GM19438 (cell line): ENCODE data around the gene SDS.

Experiments used
- ATAC-seq: cut with Tn5 transposase; IDR thresholded peaks from one replicate; pipeline ENCODE4 v1.9.1; 2021; ENCODE audit warnings: low read depth; ENCODE audit not compliant: unreplicated experiment

The SDS gene

GRCh38 chr12:113403435-113404415 lies at the start of gene SDS:
TSS of gene SDS (minus strand) at chr12:113403887. CDS start at chr12:113399708, 4,179 bp downstream.
- no peak for ATAC-seq

- no peak for ATAC-seq
Measured at GRCh38 chr12:113453330-113453729, 49.6 kb upstream of the SDS start.

GRCh38 chr12:113452458-113452857 lies 48.8 kb upstream of the SDS start:
- ATAC-seq: no peak

- ATAC-seq: no peak
Measured at GRCh38 chr12:113449839-113450238, 46.2 kb upstream of the SDS start.

GRCh38 chr12:113449299-113449698 lies 45.6 kb upstream of the SDS start:
- ATAC-seq: no peak

- ATAC-seq: no peak
Measured at GRCh38 chr12:113448873-113449272, 45.2 kb upstream of the SDS start.

- no peak for ATAC-seq
Measured at GRCh38 chr12:113445544-113446171, 42.0 kb upstream of the SDS start.

GRCh38 chr12:113443030-113443539 lies 39.4 kb upstream of the SDS start:
- no peak for ATAC-seq

- no peak for ATAC-seq
Measured at GRCh38 chr12:113440947-113441782, 37.5 kb upstream of the SDS start.

GRCh38 chr12:113440336-113440735 lies 36.6 kb upstream of the SDS start:
- no peak for ATAC-seq

GRCh38 chr12:113439606-113440030 lies 35.9 kb upstream of the SDS start:
- no peak for ATAC-seq

- no peak for ATAC-seq
Measured at GRCh38 chr12:113439301-113439597, 35.6 kb upstream of the SDS start.

GRCh38 chr12:113438523-113439300 lies 35.0 kb upstream of the SDS start:
- no peak for ATAC-seq

GRCh38 chr12:113437729-113438100 lies 34.0 kb upstream of the SDS start:
- ATAC-seq: no peak

GRCh38 chr12:113436993-113437728 lies 33.5 kb upstream of the SDS start:
- ATAC-seq: no peak

- ATAC-seq: no peak
Measured at GRCh38 chr12:113436586-113436985, 32.9 kb upstream of the SDS start.

GRCh38 chr12:113435367-113435766 lies 31.7 kb upstream of the SDS start:
- ATAC-seq: no peak

GRCh38 chr12:113432986-113433385 lies 29.3 kb upstream of the SDS start:
- no peak for ATAC-seq

- no peak for ATAC-seq
Measured at GRCh38 chr12:113428482-113428881, 24.8 kb upstream of the SDS start.
